Measurements from ENCODE around the gene COA3.

The COA3 gene

DNA sequence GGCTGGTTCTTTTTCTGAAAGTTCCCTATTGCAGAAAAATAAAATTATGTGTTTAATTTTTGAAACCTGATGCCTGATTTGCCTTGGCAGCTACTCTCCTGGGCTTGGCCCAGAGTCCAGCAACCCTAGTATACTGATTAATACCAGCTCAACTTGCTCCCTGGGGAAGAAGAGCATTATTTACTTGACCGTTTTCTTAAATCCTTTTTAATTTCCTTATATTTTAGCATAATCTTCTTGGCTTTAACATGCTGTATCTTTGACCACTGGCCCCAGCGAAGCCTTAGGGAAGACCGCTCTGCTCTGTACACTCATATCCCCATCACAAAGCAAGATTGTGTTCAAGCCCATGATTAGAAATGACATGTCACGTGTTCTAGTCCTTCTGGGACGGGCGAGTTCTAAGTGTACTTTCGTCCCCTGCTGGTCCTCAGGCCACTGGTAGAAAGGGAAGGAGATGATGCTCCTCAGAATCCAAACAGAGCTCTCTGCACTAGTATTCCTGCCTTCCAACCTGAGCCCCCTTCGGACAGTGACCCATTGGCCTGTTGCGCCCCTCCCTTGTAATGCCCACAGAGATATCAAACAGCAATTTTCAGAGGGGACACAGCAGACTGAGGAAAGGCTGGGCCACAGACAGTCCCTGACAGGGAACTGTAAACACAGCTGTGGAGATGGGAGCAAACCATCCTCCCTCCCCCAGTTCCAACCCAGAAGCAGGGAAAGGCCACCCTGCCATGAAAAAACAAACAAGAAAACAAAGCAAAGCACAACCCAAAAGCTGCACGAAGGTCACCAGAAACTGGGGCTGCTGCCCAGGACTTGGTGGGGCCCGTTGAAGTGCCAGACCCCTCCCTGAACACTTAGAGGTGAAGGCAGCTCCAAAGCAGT lies 49.4 kb downstream of the COA3 start:
- DNase-seq, result no peak

DNA sequence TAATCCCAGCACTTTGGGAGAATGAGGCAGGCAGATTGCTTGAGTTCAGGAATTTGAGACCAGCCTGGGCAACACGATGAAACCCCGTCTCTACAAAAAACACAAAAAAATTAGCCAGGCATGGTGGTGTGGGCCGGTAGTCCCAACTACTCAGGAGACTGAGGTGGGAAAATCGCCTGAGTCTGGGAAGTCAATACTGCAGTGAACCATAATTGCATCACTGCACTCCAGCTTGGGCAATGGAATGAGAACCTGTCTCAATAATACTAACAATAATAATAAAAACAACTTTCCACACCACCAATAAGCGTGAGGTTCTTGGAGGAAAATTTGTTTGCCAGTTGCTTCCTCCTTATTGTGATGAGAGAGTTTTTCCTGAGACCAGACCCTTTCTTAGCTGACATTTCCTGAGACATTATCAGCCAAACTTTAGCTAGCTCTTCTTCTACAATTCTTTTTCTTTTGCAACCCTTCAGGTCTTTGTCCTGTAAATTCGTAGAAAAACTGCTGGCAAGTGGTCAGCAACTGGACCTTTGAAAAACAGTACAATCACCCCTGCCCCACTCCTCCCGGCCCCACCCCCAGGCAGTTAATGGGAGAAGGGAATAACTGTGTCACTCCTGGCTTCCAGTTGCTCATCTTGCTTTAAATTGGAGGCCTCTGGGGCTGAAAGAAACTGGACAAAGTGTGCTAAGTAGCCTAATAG lies 50.1 kb downstream of the COA3 start:
- DNase-seq, result no peak

All from CD4-positive, alpha-beta T cell treated with Interleukin-1 beta for 1 hour (primary cell).